ENCODE measurements around the gene TTN. TPM values are rescaled to one million over a fixed set of nuclear protein-coding genes. Genes with fewer than 3 reads are reported as not detected.
A peak's percentile ranks its signal among the peaks of the same experiment; 100 is the strongest.

The TTN gene
- total and polyA plus RNA-seq, 2 of the 8 experiments (the other 6 are each of a cell fraction or from before 2014, with no cell fraction given): 0.30 to 9.7 TPM

- peak; percentile 68 for TF ChIP-seq CHD7 (IDR thresholded peaks at IDR 0.05; ENCODE audit: insufficient replicate concordance, low read length)
- TF ChIP-seq TBP (IDR thresholded peaks at IDR 0.05; ENCODE audit: low read depth, low read length): no peak
Observed at GRCh38 chr2:178627401-178627800, 179.8 kb downstream of the TTN start (continued).

Measured in H1 (cell line).